Liver (tissue), 9 donors: Measurements from ENCODE around the gene OSBPL10. TPM values are rescaled to one million over a fixed set of nuclear protein-coding genes. Genes with fewer than 3 reads are reported as not detected.

Experiments
- DNase-seq: peaks from one replicate; pipeline ENCODE4 v3.0.0-alpha.2; 2017; ENCODE audit warnings: low spot score
- H3K27ac ChIP-seq, 2 donors: one replicate each; pipeline ENCODE4 v1.7.0; 2013; ENCODE audit warnings: inconsistent platforms in 2 of 2, low read length in 2 of 2, control low read depth in 1 of 2, low read depth in 1 of 2, mild to moderate bottlenecking in 1 of 2
- H3K27me3 ChIP-seq, 4 donors: one replicate each; pipeline versions ENCODE4 v1.6.1 to v1.7.0; 2013; ENCODE audit warnings: low read length in 3 of 4, inconsistent platforms in 1 of 4, mild to moderate bottlenecking in 1 of 4, moderate library complexity in 1 of 4; ENCODE audit not compliant: control insufficient read depth in 4 of 4, insufficient read depth in 4 of 4
- H3K36me3 ChIP-seq, 4 donors: one replicate each; pipeline versions ENCODE4 v1.6.1 to v1.7.0; 2013; ENCODE audit warnings: low read length in 3 of 4, mild to moderate bottlenecking in 3 of 4, low read depth in 1 of 4, moderate library complexity in 1 of 4; ENCODE audit not compliant: control insufficient read depth in 4 of 4, insufficient read depth in 3 of 4
- H3K4me1 ChIP-seq, 4 donors: one replicate each; pipeline versions ENCODE4 v1.6.1 to v1.7.0; 2013; ENCODE audit warnings: low read length in 3 of 4, mild to moderate bottlenecking in 3 of 4, moderate library complexity in 1 of 4; ENCODE audit not compliant: control insufficient read depth in 4 of 4, insufficient read depth in 4 of 4
- H3K4me3 ChIP-seq, 3 donors: one replicate each; pipeline versions ENCODE4 v1.6.1 to v1.7.0; 2013; ENCODE audit warnings: low read length in 3 of 3, control low read depth in 1 of 3, low read depth in 1 of 3, mild to moderate bottlenecking in 1 of 3
- H3K9ac ChIP-seq, 2 donors: one replicate each; pipeline ENCODE4 v1.7.0; 2013; ENCODE audit warnings: low read length in 2 of 2, mild to moderate bottlenecking in 2 of 2, moderate library complexity in 2 of 2, control low read depth in 1 of 2, low read depth in 1 of 2
- H3K9me3 ChIP-seq, 4 donors: one replicate each; pipeline versions ENCODE4 v1.6.1 to v1.7.0; 2013; ENCODE audit warnings: low read length in 3 of 4; ENCODE audit not compliant: control insufficient read depth in 4 of 4
- EGR1 ChIP-seq, 2 donors: IDR thresholded peaks; 2 replicates each; pipeline ENCODE4 v1.6.1; 2016 to 2018; ENCODE audit warnings: antibody characterized with exemption in 2 of 2, low read depth in 2 of 2
- FOXA2 ChIP-seq: IDR thresholded peaks from 2 replicates; pipeline ENCODE4 v1.6.1; 2016; ENCODE audit warnings: antibody characterized with exemption
- GABPA ChIP-seq, 2 donors: IDR thresholded peaks in 1 of 2; conservative IDR thresholded peaks in 1 of 2; 2 replicates each; pipeline ENCODE4 v1.6.1; 2016; ENCODE audit warnings: antibody characterized with exemption in 2 of 2, mild to moderate bottlenecking in 1 of 2, moderate library complexity in 1 of 2
- HNF4A ChIP-seq, 2 donors: conservative IDR thresholded peaks; 2 replicates each; pipeline ENCODE4 v1.6.1; 2016; ENCODE audit warnings: antibody characterized with exemption in 2 of 2, mild to moderate bottlenecking in 2 of 2
- JUND ChIP-seq, 2 donors: IDR thresholded peaks; 2 replicates each; pipeline ENCODE4 v1.6.1; 2016; ENCODE audit warnings: antibody characterized with exemption in 2 of 2
- NR2F2 ChIP-seq: IDR thresholded peaks from 2 replicates; pipeline ENCODE4 v1.6.1; 2016; ENCODE audit warnings: antibody characterized with exemption
- RAD21 ChIP-seq, 2 donors: IDR thresholded peaks; 2 replicates each; pipeline ENCODE4 v1.6.1; 2016; ENCODE audit warnings: antibody characterized with exemption in 2 of 2, mild to moderate bottlenecking in 2 of 2
- SP1 ChIP-seq: IDR thresholded peaks from 2 replicates; pipeline ENCODE4 v1.6.1; 2018; ENCODE audit warnings: antibody characterized with exemption, mild to moderate bottlenecking
- TAF1 ChIP-seq: conservative IDR thresholded peaks from 2 replicates; pipeline ENCODE4 v1.6.1; 2016; ENCODE audit warnings: antibody characterized with exemption, mild to moderate bottlenecking
- YY1 ChIP-seq: IDR thresholded peaks from 2 replicates; pipeline ENCODE4 v1.6.1; 2016; ENCODE audit warnings: antibody characterized with exemption, mild to moderate bottlenecking
- WGBS: extraction: QIAGEN DNeasy Blood & Tissue Kit; methylation state at CpG from one replicate; pipeline ENCODE4 v1.1.7; 2013; 5-methylcytosine and 5-hydroxymethylcytosine counted together
- polyA plus RNA-seq, 2 donors: library from polyadenylated mRNA; stranded (reverse) in 1 of 2; unstranded in 1 of 2; fragments of 200-250 nt in 1 of 2; fragments of >200 nt in 1 of 2; fragmentation: Nextera tagmentation in 1 of 2; extraction: Ambion mirVana in 1 of 2; gene quantifications; one replicate each; pipeline versions ENCODE4 v1.2.1 to v1.2.3, GENCODE V29; 2013 to 2015
- total RNA-seq, 2 donors: library from RNA; depleted of rRNA; stranded (reverse); fragments of >200 nt; gene quantifications; one replicate each; pipeline ENCODE4 v1.2.3, GENCODE V29; 2014
- TF ChIP-seq, protein P1 (sequence below): fragments of 150-350 bp; IDR thresholded peaks from 2 replicates; pipeline ENCODE4 v1.5.1; 2017; ENCODE audit warnings: improper control_type of control experiment, low read depth, low read length; ENCODE audit not compliant: missing input control
- TF ChIP-seq, protein P2 (sequence below): IDR thresholded peaks from 2 replicates; pipeline ENCODE4 v1.6.1; 2016; ENCODE audit warnings: antibody characterized with exemption, mild to moderate bottlenecking
- TF ChIP-seq, protein P3 (sequence below): IDR thresholded peaks from 2 replicates; pipeline ENCODE4 v1.6.1; 2016; ENCODE audit warnings: antibody characterized with exemption
- donor health status: healthy.
- donor health status: healthy.
- donor health status: healthy.
- donor health status: healthy.
- donor health status: healthy.

The OSBPL10 gene
- total and polyA plus RNA-seq, 4 donors: 0.75 to 4.0 (median 1.7) TPM

DNA sequence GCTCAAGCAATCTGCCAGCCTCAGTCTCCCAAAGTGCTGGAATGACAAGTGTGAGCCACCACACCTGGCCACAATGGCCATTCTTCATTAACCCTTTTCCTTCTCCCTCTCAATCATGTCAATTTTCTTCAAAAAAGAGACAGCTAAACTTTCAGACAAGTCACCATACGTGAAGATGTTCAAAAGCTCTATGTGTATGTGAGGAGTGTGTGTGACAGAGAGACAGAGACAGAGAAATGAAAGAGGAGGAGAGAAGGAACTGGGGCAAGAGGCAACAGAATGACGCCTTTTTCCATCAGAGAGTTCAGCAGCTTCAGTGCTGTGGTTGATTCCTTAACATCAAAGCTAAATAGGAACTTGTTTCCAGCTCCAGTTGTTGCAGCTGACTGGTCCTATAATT lies 27.4 kb downstream of the OSBPL10 start:
- TF ChIP-seq, protein P1, sequence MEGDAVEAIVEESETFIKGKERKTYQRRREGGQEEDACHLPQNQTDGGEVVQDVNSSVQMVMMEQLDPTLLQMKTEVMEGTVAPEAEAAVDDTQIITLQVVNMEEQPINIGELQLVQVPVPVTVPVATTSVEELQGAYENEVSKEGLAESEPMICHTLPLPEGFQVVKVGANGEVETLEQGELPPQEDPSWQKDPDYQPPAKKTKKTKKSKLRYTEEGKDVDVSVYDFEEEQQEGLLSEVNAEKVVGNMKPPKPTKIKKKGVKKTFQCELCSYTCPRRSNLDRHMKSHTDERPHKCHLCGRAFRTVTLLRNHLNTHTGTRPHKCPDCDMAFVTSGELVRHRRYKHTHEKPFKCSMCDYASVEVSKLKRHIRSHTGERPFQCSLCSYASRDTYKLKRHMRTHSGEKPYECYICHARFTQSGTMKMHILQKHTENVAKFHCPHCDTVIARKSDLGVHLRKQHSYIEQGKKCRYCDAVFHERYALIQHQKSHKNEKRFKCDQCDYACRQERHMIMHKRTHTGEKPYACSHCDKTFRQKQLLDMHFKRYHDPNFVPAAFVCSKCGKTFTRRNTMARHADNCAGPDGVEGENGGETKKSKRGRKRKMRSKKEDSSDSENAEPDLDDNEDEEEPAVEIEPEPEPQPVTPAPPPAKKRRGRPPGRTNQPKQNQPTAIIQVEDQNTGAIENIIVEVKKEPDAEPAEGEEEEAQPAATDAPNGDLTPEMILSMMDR: no peak
- TF ChIP-seq, protein P2, sequence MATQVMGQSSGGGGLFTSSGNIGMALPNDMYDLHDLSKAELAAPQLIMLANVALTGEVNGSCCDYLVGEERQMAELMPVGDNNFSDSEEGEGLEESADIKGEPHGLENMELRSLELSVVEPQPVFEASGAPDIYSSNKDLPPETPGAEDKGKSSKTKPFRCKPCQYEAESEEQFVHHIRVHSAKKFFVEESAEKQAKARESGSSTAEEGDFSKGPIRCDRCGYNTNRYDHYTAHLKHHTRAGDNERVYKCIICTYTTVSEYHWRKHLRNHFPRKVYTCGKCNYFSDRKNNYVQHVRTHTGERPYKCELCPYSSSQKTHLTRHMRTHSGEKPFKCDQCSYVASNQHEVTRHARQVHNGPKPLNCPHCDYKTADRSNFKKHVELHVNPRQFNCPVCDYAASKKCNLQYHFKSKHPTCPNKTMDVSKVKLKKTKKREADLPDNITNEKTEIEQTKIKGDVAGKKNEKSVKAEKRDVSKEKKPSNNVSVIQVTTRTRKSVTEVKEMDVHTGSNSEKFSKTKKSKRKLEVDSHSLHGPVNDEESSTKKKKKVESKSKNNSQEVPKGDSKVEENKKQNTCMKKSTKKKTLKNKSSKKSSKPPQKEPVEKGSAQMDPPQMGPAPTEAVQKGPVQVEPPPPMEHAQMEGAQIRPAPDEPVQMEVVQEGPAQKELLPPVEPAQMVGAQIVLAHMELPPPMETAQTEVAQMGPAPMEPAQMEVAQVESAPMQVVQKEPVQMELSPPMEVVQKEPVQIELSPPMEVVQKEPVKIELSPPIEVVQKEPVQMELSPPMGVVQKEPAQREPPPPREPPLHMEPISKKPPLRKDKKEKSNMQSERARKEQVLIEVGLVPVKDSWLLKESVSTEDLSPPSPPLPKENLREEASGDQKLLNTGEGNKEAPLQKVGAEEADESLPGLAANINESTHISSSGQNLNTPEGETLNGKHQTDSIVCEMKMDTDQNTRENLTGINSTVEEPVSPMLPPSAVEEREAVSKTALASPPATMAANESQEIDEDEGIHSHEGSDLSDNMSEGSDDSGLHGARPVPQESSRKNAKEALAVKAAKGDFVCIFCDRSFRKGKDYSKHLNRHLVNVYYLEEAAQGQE: no peak
- TF ChIP-seq SP1: no peak
- TF ChIP-seq EGR1 (IDR thresholded peaks at IDR 0.05; ENCODE audit: low read depth in 2 of 2): no peak
- no peak for TF ChIP-seq NR2F2
- TF ChIP-seq FOXA2: no peak
- TF ChIP-seq, protein P3, sequence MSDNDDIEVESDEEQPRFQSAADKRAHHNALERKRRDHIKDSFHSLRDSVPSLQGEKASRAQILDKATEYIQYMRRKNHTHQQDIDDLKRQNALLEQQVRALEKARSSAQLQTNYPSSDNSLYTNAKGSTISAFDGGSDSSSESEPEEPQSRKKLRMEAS: no peak
- TF ChIP-seq YY1: no peak
- TF ChIP-seq HNF4A (conservative IDR thresholded peaks at IDR 0.05): no peak
- TF ChIP-seq GABPA (IDR thresholded peaks at IDR 0.05 in 1 of 2, conservative IDR thresholded peaks at IDR 0.05 in 1 of 2): no peak
- no peak for TF ChIP-seq TAF1
- H3K9me3 ChIP-seq: peaks cover 4 to 20% (median 8%) of the 10 kb centered on the region in 4 donors
- 85% methylated on average over 2 of the region's 2 CpGs for WGBS

DNA sequence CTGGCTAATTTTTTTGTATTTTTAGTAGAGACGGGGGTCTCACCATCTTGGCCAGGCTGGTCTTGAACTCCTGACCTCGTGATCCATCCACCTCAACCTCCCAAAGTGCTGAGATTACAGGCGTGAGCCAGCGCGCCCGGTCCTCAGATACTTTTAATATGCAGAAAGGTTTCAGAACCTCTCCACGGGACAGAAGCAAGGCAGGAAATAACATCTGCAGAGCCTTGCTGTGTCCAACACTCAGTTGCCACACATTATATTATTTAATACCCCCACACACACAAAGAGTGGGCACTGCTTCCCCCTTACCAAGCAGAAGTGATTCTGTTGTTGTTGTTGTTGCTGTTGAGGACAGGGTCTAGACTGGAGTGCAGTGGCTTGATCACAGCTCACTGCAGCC lies 28.0 kb downstream of the OSBPL10 start:
- TF ChIP-seq TAF1 (no peak), RAD21 (IDR thresholded peaks at IDR 0.05) (no peak), SP1 (no peak), JUND (IDR thresholded peaks at IDR 0.05) (no peak), GABPA (IDR thresholded peaks at IDR 0.05 in 1 of 2, conservative IDR thresholded peaks at IDR 0.05 in 1 of 2) (no peak), EGR1 (IDR thresholded peaks at IDR 0.05; ENCODE audit: low read depth in 2 of 2) (no peak), HNF4A (conservative IDR thresholded peaks at IDR 0.05) (no peak)
- TF ChIP-seq, protein P3: no peak
- DNase-seq: no peak
- Histone ChIP-seq H3K27ac (no peak overlapping the region), H3K27me3 (peaks cover 0 to 5% (median 2%) of the 10 kb centered on the region in 4 donors), H3K9me3 (peaks cover 4 to 20% (median 8%) of the 10 kb centered on the region in 4 donors), H3K4me1 (no peaks in the 10 kb centered on the region), H3K9ac (no peak overlapping the region), H3K4me3 (no peak overlapping the region), H3K36me3 (no peaks in the 10 kb centered on the region)
- 88% methylated on average over 7 of the region's 7 CpGs for WGBS

More for the DNA sequence above, 27.4 kb downstream of the OSBPL10 start:
- no peaks in the 10 kb centered on the region for H3K4me1 ChIP-seq
- H3K4me3 ChIP-seq: no peak overlapping the region
- peaks cover 0 to 5% (median 2%) of the 10 kb centered on the region in 4 donors for H3K27me3 ChIP-seq
- H3K36me3 ChIP-seq: no peaks in the 10 kb centered on the region
- H3K9ac ChIP-seq: no peak overlapping the region
- H3K27ac ChIP-seq: no peak overlapping the region
- DNase-seq: no peak
